ENCODE data around the gene TAF11L5. TPM values are rescaled to one million over a fixed set of nuclear protein-coding genes. Genes with fewer than 3 reads are reported as not detected.

Gene TAF11L5
- total and polyA plus RNA-seq, 2 experiments from 2014 or later = not detected

- TF ChIP-seq CTCF (conservative IDR thresholded peaks at IDR 0.05; ENCODE audit: low read depth in 2 of 2) = no peak
These were observed 48.0 kb upstream of the TAF11L5 start (continued) for GRCh38 chr5:17477043-17477442.

DNA sequence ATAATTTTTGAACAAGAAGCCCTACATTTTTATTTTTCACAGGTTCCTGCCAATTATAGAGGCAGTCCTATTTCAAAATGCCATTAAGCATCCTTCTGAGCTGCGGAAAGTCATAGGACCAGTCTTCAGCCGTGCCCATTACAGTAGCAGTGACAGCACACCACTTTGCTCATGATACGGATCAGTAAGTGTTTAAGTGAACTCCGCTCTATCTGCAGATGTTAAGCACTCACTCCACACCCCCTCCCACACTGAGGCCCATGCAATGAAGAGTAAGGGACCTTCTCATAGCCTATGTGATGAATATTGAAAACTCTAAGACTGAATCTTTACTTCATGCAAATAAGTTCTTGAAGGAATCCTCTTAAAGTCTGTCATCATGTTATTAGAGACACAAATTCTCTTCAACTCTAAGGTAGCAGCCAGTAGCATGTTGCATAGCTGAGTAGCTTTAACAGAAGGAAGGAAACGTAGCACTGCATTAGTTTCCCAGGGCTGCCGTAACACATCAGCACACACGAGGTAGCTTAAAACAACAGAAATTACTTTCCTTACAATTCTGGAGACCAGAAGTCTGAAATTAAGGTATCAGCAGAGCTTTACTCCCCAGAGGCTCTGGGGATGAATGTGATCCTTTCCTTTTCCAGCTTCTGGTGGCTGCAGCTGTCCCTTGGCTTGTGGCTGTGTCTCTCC lies 47.3 kb upstream of the TAF11L5 start:
- Histone ChIP-seq H3K9me2 (ENCODE audit: insufficient read depth) (no peaks in the 10 kb centered on the region), H2AFZ (peak overlapping the region; percentile 52; the same call in 1 of the 2 replicates), H3K27ac (ENCODE audit: low read depth) (no peak overlapping the region), H3K4me1 (ENCODE audit: insufficient read depth) (no peaks in the 10 kb centered on the region; the same call in 1 of the 2 replicates), H3K36me3 (ENCODE audit: insufficient read depth) (no peaks in the 10 kb centered on the region), H3K27me3 (ENCODE audit: insufficient read depth) (no peaks in the 10 kb centered on the region), H4K20me1 (replicated peaks; ENCODE audit: insufficient read depth) (no peaks in the 10 kb centered on the region), H3K4me3 (no peak overlapping the region), H3F3A (replicated peaks; ENCODE audit: low read depth) (no peaks in the 10 kb centered on the region), H3K79me2 (replicated peaks; ENCODE audit: insufficient read depth) (no peaks in the 10 kb centered on the region), H3K4me2 (no peak overlapping the region)
- no peaks in the 10 kb centered on the region for H3K9me3 Mint-ChIP-seq
- no peak overlapping the region for H3K4me3 Mint-ChIP-seq
- peaks cover 6% of the 10 kb centered on the region; the same call in 2 of the 3 replicates for H3K4me1 Mint-ChIP-seq
- DNase-seq (ENCODE audit: low spot score) = no peak
- H3K27ac Mint-ChIP-seq = no peak overlapping the region
- no peaks in the 10 kb centered on the region for H3K27me3 Mint-ChIP-seq (ENCODE audit: insufficient read depth, low read depth, poor library complexity)
- no peak for ATAC-seq
- H3K36me3 Mint-ChIP-seq (ENCODE audit: low read depth) = no peaks in the 10 kb centered on the region
- no peak for TF ChIP-seq EZH2phosphoT487 (IDR thresholded peaks at IDR 0.05; ENCODE audit: unreplicated experiment)
- no peak for TF ChIP-seq CREB1 (CRISPR knock-in tag; IDR thresholded peaks at IDR 0.05; ENCODE audit: low read depth)
- no peak for TF ChIP-seq STAT1 (IDR thresholded peaks at IDR 0.05; ENCODE audit: unreplicated experiment)
- no peak for TF ChIP-seq CTCF (conservative IDR thresholded peaks at IDR 0.05; ENCODE audit: low read depth in 2 of 2)
- no peak for TF ChIP-seq EZH2 (IDR thresholded peaks at IDR 0.05; ENCODE audit: low read depth, unreplicated experiment)
- TF ChIP-seq, protein P1, sequence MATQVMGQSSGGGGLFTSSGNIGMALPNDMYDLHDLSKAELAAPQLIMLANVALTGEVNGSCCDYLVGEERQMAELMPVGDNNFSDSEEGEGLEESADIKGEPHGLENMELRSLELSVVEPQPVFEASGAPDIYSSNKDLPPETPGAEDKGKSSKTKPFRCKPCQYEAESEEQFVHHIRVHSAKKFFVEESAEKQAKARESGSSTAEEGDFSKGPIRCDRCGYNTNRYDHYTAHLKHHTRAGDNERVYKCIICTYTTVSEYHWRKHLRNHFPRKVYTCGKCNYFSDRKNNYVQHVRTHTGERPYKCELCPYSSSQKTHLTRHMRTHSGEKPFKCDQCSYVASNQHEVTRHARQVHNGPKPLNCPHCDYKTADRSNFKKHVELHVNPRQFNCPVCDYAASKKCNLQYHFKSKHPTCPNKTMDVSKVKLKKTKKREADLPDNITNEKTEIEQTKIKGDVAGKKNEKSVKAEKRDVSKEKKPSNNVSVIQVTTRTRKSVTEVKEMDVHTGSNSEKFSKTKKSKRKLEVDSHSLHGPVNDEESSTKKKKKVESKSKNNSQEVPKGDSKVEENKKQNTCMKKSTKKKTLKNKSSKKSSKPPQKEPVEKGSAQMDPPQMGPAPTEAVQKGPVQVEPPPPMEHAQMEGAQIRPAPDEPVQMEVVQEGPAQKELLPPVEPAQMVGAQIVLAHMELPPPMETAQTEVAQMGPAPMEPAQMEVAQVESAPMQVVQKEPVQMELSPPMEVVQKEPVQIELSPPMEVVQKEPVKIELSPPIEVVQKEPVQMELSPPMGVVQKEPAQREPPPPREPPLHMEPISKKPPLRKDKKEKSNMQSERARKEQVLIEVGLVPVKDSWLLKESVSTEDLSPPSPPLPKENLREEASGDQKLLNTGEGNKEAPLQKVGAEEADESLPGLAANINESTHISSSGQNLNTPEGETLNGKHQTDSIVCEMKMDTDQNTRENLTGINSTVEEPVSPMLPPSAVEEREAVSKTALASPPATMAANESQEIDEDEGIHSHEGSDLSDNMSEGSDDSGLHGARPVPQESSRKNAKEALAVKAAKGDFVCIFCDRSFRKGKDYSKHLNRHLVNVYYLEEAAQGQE (IDR thresholded peaks at IDR 0.05; ENCODE audit: unreplicated experiment) = no peak
- TF ChIP-seq POLR2AphosphoS5 (IDR thresholded peaks at IDR 0.05; ENCODE audit: low read depth) = no peak
- TF ChIP-seq, protein P2, sequence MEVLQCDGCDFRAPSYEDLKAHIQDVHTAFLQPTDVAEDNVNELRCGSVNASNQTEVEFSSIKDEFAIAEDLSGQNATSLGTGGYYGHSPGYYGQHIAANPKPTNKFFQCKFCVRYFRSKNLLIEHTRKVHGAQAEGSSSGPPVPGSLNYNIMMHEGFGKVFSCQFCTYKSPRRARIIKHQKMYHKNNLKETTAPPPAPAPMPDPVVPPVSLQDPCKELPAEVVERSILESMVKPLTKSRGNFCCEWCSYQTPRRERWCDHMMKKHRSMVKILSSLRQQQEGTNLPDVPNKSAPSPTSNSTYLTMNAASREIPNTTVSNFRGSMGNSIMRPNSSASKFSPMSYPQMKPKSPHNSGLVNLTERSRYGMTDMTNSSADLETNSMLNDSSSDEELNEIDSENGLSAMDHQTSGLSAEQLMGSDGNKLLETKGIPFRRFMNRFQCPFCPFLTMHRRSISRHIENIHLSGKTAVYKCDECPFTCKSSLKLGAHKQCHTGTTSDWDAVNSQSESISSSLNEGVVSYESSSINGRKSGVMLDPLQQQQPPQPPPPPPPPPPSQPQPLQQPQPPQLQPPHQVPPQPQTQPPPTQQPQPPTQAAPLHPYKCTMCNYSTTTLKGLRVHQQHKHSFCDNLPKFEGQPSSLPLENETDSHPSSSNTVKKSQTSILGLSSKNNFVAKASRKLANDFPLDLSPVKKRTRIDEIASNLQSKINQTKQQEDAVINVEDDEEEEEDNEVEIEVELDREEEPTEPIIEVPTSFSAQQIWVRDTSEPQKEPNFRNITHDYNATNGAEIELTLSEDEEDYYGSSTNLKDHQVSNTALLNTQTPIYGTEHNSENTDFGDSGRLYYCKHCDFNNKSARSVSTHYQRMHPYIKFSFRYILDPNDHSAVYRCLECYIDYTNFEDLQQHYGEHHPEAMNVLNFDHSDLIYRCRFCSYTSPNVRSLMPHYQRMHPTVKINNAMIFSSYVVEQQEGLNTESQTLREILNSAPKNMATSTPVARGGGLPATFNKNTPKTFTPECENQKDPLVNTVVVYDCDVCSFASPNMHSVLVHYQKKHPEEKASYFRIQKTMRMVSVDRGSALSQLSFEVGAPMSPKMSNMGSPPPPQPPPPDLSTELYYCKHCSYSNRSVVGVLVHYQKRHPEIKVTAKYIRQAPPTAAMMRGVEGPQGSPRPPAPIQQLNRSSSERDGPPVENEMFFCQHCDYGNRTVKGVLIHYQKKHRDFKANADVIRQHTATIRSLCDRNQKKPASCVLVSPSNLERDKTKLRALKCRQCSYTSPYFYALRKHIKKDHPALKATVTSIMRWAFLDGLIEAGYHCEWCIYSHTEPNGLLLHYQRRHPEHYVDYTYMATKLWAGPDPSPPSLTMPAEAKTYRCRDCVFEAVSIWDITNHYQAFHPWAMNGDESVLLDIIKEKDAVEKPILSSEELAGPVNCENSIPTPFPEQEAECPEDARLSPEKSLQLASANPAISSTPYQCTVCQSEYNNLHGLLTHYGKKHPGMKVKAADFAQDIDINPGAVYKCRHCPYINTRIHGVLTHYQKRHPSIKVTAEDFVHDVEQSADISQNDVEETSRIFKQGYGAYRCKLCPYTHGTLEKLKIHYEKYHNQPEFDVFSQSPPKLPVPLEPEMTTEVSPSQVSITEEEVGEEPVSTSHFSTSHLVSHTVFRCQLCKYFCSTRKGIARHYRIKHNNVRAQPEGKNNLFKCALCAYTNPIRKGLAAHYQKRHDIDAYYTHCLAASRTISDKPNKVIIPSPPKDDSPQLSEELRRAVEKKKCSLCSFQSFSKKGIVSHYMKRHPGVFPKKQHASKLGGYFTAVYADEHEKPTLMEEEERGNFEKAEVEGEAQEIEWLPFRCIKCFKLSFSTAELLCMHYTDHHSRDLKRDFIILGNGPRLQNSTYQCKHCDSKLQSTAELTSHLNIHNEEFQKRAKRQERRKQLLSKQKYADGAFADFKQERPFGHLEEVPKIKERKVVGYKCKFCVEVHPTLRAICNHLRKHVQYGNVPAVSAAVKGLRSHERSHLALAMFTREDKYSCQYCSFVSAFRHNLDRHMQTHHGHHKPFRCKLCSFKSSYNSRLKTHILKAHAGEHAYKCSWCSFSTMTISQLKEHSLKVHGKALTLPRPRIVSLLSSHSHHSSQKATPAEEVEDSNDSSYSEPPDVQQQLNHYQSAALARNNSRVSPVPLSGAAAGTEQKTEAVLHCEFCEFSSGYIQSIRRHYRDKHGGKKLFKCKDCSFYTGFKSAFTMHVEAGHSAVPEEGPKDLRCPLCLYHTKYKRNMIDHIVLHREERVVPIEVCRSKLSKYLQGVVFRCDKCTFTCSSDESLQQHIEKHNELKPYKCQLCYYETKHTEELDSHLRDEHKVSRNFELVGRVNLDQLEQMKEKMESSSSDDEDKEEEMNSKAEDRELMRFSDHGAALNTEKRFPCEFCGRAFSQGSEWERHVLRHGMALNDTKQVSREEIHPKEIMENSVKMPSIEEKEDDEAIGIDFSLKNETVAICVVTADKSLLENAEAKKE (CRISPR knock-in tag; IDR thresholded peaks at IDR 0.05) = no peak
- no peak for TF ChIP-seq ZNF331 (CRISPR knock-in tag; IDR thresholded peaks at IDR 0.05; ENCODE audit: low read depth)
- TF ChIP-seq NANOG (IDR thresholded peaks at IDR 0.05; ENCODE audit: borderline replicate concordance) = no peak
